ENCODE data around the gene TNC.

DNA sequence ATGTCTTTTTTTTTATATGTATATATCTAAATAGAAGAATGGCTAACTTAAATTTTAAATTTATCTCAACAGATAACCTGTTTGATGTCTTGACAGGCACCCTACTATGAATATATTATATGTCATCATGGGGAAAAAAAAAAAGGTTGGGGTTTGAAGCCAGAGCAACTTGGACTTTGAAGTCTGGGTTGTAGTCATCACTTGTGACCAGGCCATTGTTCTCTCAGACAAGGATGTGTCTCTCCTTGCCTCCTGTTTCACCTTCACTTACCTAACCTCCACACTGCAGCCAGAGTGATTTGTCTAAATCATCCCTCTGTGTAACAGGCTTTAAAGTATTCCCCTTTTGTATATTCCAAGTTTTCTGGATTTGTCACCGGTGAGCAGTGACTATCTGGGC, 130.8 kb downstream of the TNC start:
- TF ChIP-seq, protein P1, sequence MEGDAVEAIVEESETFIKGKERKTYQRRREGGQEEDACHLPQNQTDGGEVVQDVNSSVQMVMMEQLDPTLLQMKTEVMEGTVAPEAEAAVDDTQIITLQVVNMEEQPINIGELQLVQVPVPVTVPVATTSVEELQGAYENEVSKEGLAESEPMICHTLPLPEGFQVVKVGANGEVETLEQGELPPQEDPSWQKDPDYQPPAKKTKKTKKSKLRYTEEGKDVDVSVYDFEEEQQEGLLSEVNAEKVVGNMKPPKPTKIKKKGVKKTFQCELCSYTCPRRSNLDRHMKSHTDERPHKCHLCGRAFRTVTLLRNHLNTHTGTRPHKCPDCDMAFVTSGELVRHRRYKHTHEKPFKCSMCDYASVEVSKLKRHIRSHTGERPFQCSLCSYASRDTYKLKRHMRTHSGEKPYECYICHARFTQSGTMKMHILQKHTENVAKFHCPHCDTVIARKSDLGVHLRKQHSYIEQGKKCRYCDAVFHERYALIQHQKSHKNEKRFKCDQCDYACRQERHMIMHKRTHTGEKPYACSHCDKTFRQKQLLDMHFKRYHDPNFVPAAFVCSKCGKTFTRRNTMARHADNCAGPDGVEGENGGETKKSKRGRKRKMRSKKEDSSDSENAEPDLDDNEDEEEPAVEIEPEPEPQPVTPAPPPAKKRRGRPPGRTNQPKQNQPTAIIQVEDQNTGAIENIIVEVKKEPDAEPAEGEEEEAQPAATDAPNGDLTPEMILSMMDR (IDR thresholded peaks at IDR 0.05; ENCODE audit: insufficient read depth, low read length, poor library complexity, severe bottlenecking) = no peak
- TF ChIP-seq EZH2phosphoT487 (conservative IDR thresholded peaks at IDR 0.05; ENCODE audit: low read length) = no peak

Measured in SU-DHL-6 (cell line).